DND-41 (cell line): ENCODE data around the gene SMTNL2.

Experiments used
- CTCF ChIP-seq: IDR thresholded peaks from 2 replicates; pipeline ENCODE4 v1.5.1; 2012; ENCODE audit warnings: borderline replicate concordance, low read length, moderate library complexity, mild to moderate bottlenecking; ENCODE audit not compliant: poor library complexity, severe bottlenecking; ENCODE audit errors: extremely low read depth
- EZH2 ChIP-seq: IDR thresholded peaks from 3 replicates; pipeline ENCODE4 v1.6.1; 2012; ENCODE audit warnings: borderline replicate concordance, low read depth, mild to moderate bottlenecking, moderate library complexity, low read length, inconsistent platforms; ENCODE audit not compliant: severe bottlenecking

- no peak for TF ChIP-seq CTCF
- TF ChIP-seq EZH2: no peak
Measured at GRCh38 chr17:4583206-4583605, 1.1 kb upstream of the SMTNL2 start.
